Uterus (tissue), 2 donors: ENCODE results near the gene PCSK4.

Experiments used
- POLR2A ChIP-seq, 2 donors: fragments of 450-650 bp; IDR thresholded peaks; one replicate each; pipeline ENCODE4 v1.6.1; 2016; ENCODE audit warnings: antibody characterized with exemption in 2 of 2, mild to moderate bottlenecking in 1 of 2, moderate library complexity in 1 of 2
- TF ChIP-seq, protein P1 (sequence below), 4 experiments: fragments of 200-600 bp in 2 of 4; fragments of 450-650 bp in 2 of 4; sonication (generic) in 2 of 4; IDR thresholded peaks; one replicate each; pipeline ENCODE4 v1.5.1; 2016 to 2019; ENCODE audit warnings: antibody characterized with exemption in 4 of 4, mild to moderate bottlenecking in 2 of 4, moderate library complexity in 1 of 4

DNA sequence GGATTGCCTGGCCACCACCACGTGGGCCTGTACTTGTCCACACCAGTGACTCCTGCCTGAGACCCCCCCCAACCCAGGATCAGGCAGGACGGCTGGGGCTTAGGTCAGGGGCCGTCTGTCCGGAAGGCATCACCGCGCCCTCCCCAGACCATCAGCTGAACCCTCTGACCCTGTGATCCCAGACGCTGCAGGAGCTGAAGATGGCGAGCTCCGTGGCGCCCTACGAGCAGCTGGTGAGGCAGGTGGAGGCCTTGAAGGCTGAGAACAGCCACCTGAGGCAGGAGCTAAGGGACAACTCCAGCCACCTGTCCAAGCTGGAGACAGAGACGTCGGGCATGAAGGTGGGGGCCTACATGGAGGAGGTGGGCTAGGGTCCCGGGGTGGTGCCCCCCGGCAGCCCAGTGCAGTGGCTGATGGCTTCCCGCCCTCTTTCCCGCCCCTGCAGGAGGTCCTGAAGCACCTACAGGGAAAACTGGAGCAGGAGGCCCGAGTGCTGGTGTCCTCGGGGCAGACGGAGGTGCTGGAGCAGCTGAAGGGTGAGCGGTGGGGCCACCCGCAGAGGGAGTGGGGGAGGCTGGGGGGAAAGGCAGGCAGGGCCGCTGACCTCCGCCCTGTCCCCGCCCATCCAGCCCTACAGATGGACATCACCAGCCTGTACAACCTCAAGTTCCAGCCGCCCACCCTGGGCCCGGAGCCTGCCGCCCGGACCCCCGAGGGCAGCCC, 37.2 kb downstream of the PCSK4 start:
- TF ChIP-seq, protein P1, sequence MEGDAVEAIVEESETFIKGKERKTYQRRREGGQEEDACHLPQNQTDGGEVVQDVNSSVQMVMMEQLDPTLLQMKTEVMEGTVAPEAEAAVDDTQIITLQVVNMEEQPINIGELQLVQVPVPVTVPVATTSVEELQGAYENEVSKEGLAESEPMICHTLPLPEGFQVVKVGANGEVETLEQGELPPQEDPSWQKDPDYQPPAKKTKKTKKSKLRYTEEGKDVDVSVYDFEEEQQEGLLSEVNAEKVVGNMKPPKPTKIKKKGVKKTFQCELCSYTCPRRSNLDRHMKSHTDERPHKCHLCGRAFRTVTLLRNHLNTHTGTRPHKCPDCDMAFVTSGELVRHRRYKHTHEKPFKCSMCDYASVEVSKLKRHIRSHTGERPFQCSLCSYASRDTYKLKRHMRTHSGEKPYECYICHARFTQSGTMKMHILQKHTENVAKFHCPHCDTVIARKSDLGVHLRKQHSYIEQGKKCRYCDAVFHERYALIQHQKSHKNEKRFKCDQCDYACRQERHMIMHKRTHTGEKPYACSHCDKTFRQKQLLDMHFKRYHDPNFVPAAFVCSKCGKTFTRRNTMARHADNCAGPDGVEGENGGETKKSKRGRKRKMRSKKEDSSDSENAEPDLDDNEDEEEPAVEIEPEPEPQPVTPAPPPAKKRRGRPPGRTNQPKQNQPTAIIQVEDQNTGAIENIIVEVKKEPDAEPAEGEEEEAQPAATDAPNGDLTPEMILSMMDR (IDR thresholded peaks at IDR 0.05), result no peak
- no peak for TF ChIP-seq POLR2A (IDR thresholded peaks at IDR 0.05)
